RPMI7951 (cell line): Measurements from ENCODE around the gene SCN3A. TPM values are rescaled to one million over a fixed set of nuclear protein-coding genes. Genes with fewer than 3 reads are reported as not detected.

Experiments
- DNase-seq: peaks from one replicate; pipeline ENCODE4 v3.0.0-alpha.2; 2012; ENCODE audit warnings: low read depth
- total RNA-seq: library from RNA; depleted of rRNA; stranded (reverse); fragments of >200 nt; shearing (Covaris generic); gene quantifications from 2 replicates; pipeline ENCODE4 v1.2.3, GENCODE V29; 2014; rRNA removed

SCN3A gene
- total RNA-seq, 1 experiment from 2014 or later: 0.36 TPM

- no peak for DNase-seq
Observed at GRCh38 chr2:165056564-165056963, 147.3 kb downstream of the SCN3A start.

DNA sequence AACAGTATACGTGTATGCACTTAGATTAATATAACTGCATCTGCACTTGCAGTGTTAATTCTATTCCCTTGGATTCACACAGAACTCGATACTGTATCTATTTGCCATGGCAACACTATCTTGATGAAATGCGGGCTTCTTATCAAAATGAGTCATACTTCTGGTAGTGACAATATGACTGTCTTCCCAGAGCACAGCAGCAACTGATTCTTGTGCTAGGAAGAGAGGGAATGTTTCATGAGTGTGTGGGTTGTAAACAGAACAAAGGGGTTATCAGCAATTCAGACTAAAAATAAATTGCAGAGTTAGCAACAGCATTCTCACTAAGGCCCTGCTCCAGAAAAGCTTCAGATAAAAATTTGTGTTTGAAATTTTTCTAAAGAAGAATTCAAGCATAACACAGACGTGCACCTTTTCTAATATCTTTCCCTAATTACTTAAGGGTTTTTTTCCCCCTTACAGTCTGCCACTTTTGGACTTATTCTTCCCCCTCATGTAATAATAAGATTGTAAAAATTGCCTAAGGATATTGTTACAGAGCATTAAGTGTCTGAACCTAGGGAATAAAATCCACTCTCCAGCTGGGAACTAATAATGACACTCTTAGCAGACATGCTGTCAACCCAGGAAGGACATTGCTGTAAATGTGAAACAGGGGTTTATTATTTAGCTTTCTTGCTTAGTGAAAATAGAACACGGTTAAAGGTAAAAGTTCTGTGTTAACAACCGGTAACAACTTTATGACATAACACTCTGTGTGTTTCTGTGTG is 148.6 kb downstream of the SCN3A start:
- peak; percentile 8 for DNase-seq

DNA sequence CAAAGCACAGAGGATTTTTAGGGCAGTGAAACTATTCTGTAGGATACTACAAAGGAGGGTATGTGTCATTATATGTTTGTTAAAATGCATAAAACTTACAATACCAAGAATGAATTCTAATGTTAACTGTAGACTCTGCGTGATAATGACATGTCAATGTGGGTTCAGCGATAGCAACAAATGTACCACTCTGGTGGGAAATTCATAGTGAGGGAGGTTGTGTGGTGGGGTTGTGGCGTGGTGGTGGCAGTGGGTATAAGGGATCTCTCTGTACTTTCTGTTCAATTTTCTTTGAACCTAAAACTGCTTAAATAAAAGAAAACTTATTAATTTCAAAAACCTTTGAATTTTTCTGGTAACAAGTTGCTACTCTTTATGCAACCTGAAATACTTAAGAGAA is 149.2 kb downstream of the SCN3A start:
- no peak for DNase-seq

DNA sequence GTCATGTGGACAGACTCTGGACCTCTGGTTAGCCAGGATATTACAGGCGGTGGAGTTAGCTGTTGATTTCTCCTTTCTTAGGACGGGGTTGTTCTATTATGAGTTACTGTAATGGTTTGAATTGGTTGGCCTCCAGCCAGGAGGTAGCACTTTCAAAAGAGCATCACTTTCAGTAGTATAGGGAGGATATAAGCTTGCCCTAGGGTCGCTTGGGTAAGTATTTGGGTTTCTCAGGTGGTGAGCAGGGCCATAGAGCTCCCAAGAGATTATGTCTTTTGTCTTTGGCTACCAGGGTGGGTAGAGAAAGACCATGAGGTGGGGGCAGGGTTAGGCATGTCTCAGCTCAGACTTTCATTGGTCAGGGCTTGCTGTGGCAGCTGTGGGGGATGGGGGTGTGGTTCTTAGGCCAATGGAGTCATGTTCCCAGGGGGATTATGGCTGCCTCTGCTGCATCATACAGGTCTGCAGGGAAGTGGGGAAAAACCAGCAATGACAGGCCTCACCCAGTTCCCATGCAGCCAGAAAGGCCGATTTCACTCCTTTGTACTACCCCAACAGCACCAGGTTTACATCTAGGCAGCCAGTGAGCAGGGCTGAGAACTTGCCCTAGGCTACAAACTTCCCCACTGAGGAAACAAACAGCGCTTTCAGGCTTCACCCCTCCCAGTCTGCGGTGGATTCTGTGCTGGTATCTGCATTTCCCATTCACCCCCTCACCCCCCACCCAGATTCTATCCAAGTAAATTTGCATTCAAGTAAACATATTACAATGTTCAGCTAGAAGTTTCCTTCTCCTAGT is 159.1 kb downstream of the SCN3A start:
- peak; percentile 16 for DNase-seq

Other genes starting within 250 kb of the SCN3A start
- not detected in 2 replicates for gene SLC38A11, start 248.5 kb downstream of the SCN3A start, total RNA-seq
- gene SCN2A, start 35.4 kb upstream of the SCN3A start, total RNA-seq: under 0.01 and 0.29 TPM in 2 replicates